Thoracic aorta (tissue), 2 donors: ENCODE data around the gene CRAMP1. TPM values are rescaled to one million over a fixed set of nuclear protein-coding genes. Genes with fewer than 3 reads are reported as not detected.

ENCODE experiments used
- ATAC-seq: fragments of 150-250 bp; one replicate; pipeline ENCODE4 v1.8.0; 2017; ENCODE audit warnings: low read depth; ENCODE audit not compliant: insufficient number of reproducible peaks, low FRiP score
- DNase-seq: peaks from one replicate; pipeline ENCODE4 v3.0.0-alpha.2; 2020; ENCODE audit warnings: low spot score
- H3K27ac ChIP-seq, 2 donors: fragments of 200-600 bp; sonication (generic); 1 replicate in 1 of 2; 2 replicates in 1 of 2; pipeline ENCODE4 v1.5.1; 2016; ENCODE audit warnings: mild to moderate bottlenecking in 2 of 2, moderate library complexity in 2 of 2
- H3K27me3 ChIP-seq: fragments of 200-600 bp; sonication (generic); replicated peaks from 2 replicates; pipeline ENCODE4 v1.6.0; 2016; ENCODE audit warnings: mild to moderate bottlenecking; ENCODE audit not compliant: insufficient read depth
- H3K36me3 ChIP-seq: fragments of 200-600 bp; sonication (generic); one replicate; pipeline ENCODE4 v1.5.1; 2016
- H3K4me1 ChIP-seq, 2 donors: fragments of 200-600 bp; sonication (generic); 1 replicate in 1 of 2; 2 replicates in 1 of 2; pipeline versions ENCODE4 v1.5.1 to v1.6.0; 2016; ENCODE audit warnings: low read depth in 2 of 2, mild to moderate bottlenecking in 1 of 2; ENCODE audit not compliant: control insufficient read depth in 1 of 2
- H3K4me3 ChIP-seq: fragments of 200-600 bp; sonication (generic); 2 replicates; pipeline ENCODE4 v1.5.1; 2016; ENCODE audit warnings: mild to moderate bottlenecking
- H3K9me3 ChIP-seq: fragments of 200-600 bp; sonication (generic); 2 replicates; pipeline ENCODE4 v1.5.1; 2016
- total RNA-seq, 2 donors: library from RNA; depleted of rRNA; stranded (reverse); fragments of >200 nt; gene quantifications; one replicate each; pipeline versions ENCODE4 v1.1.0 to v1.2.3, GENCODE V29; 2016
- TF ChIP-seq, protein P1 (sequence below): fragments of 200-600 bp; sonication (generic); IDR thresholded peaks from one replicate; pipeline ENCODE4 v1.5.1; 2019; ENCODE audit warnings: antibody characterized with exemption

The CRAMP1 gene
- total RNA-seq, 2 donors from 2014 or later = 15.0 to 21.4 TPM

GRCh38 chr16:1621851-1622250 lies 9.7 kb downstream of the CRAMP1 start:
- DNase-seq = no peak
- Histone ChIP-seq H3K4me1 (no peaks in the 10 kb centered on the region), H3K4me3 (no peak overlapping the region), H3K9me3 (no peaks in the 10 kb centered on the region), H3K27me3 (no peaks in the 10 kb centered on the region), H3K36me3 (peaks cover 10% of the 10 kb centered on the region), H3K27ac (no peak overlapping the region)
- no peak for ATAC-seq
- TF ChIP-seq, protein P1, sequence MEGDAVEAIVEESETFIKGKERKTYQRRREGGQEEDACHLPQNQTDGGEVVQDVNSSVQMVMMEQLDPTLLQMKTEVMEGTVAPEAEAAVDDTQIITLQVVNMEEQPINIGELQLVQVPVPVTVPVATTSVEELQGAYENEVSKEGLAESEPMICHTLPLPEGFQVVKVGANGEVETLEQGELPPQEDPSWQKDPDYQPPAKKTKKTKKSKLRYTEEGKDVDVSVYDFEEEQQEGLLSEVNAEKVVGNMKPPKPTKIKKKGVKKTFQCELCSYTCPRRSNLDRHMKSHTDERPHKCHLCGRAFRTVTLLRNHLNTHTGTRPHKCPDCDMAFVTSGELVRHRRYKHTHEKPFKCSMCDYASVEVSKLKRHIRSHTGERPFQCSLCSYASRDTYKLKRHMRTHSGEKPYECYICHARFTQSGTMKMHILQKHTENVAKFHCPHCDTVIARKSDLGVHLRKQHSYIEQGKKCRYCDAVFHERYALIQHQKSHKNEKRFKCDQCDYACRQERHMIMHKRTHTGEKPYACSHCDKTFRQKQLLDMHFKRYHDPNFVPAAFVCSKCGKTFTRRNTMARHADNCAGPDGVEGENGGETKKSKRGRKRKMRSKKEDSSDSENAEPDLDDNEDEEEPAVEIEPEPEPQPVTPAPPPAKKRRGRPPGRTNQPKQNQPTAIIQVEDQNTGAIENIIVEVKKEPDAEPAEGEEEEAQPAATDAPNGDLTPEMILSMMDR = no peak

GRCh38 chr16:1626327-1626726 lies 14.2 kb downstream of the CRAMP1 start:
- Histone ChIP-seq H3K4me1 (no peaks in the 10 kb centered on the region), H3K9me3 (no peaks in the 10 kb centered on the region), H3K36me3 (peaks cover 16% of the 10 kb centered on the region), H3K27me3 (no peaks in the 10 kb centered on the region), H3K4me3 (no peak overlapping the region), H3K27ac (no peak overlapping the region)
- no peak for DNase-seq
- no peak for ATAC-seq
- TF ChIP-seq, protein P1 = no peak

DNA sequence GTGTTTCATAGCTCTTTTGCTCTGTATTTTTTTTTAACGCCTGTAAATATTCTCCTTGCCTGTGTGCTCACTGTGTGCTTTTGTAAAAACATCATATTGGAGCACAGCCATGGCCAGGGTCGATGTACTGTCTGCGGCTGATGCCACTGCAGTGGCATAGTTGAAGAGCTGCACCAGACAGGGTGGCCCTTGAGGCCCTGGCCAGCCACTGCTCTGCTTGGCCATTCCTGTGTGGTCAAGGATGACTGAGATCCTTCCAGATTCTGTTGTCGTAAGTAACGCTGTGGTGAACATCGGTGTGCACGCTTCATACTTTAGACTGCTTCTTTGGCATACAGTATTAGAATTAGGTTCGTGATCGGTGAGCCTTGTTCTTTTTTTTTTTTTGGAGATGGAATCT lies 14.6 kb downstream of the CRAMP1 start:
- H3K9me3 ChIP-seq = no peaks in the 10 kb centered on the region

DNA sequence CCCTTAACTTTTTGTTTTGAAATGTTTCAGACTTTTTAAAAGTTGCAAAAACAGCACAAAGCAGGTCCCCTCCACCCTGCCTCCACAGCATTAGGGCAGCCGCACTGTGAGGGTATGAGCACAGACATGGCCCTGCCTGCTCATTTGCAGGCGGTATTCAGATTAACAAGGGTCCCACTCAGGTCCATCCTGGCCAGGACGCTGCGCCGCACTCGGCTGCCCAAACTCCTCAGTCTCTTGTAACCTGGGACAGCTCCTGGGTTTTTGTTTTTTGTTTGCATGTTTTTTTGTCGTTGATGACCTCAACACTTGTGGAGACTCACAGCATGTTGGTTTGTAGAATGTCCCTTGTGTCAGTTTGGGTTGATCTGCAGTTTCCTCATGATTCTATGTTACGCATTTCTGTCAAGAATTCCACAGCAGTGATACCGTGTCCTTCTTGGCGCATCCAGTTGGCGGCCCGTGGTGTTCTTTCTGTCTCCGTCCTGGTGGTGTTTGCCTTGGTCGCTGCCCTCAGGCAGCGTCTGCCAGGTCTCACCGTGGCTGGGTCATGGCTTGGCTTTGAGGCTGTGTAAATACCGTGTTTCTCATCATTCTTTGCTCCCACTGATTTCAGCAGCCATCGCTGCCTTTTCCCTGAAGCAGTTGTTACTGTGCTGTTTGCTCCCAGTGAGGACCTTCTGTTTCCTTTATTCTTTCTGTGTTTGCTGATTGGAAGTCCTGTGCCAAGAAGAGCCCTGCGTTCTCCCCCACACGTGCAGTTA lies 18.5 kb downstream of the CRAMP1 start:
- Histone ChIP-seq H3K4me3 (no peak overlapping the region), H3K27ac (no peak overlapping the region), H3K27me3 (no peaks in the 10 kb centered on the region), H3K4me1 (no peaks in the 10 kb centered on the region), H3K9me3 (no peaks in the 10 kb centered on the region), H3K36me3 (peaks cover 42% of the 10 kb centered on the region)
- TF ChIP-seq, protein P1 = no peak
- DNase-seq (no peak), ATAC-seq (no peak)

More for the DNA sequence above, 14.6 kb downstream of the CRAMP1 start:
- TF ChIP-seq, protein P1 = no peak
- Histone ChIP-seq H3K4me1 (no peaks in the 10 kb centered on the region), H3K27ac (no peak overlapping the region), H3K4me3 (no peak overlapping the region), H3K27me3 (no peaks in the 10 kb centered on the region), H3K36me3 (peaks cover 16% of the 10 kb centered on the region)
- DNase-seq (no peak), ATAC-seq (no peak)

DNA sequence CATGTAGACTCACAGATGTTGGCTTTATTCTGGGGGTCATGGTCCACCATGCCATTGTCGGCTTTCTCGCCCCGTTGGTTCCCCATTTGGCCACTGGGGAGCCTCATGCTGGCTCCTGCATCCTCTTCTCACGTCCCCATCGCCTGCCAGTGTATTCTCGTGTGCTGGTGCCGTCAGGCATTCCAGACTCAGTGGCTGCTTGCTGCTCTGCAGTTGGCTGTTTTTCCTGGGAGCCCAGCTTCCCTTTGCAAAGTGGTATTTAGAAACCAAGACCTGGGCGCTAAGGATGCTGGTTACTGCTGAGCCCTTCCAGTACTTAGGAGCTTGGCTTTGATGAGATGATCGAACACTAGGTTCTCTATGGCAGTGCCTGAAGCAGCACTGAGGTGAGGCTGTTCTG lies 19.1 kb downstream of the CRAMP1 start:
- H3K4me3 ChIP-seq = no peak overlapping the region
- peaks cover 41% of the 10 kb centered on the region for H3K36me3 ChIP-seq
- no peaks in the 10 kb centered on the region for H3K4me1 ChIP-seq
- H3K27me3 ChIP-seq = no peaks in the 10 kb centered on the region
- H3K9me3 ChIP-seq = no peaks in the 10 kb centered on the region
- DNase-seq = no peak
- TF ChIP-seq, protein P1 = no peak
- ATAC-seq = no peak
- H3K27ac ChIP-seq = no peak overlapping the region
